GM11168 (cell line): ENCODE data around the gene GOLGA6L2.

Source experiments
- in situ Hi-C: fragments of 300-500 bp; cut with MboI; formaldehyde crosslinking; loops from one replicate; pipeline ENCODE4 v1.12.0; 2022; ENCODE audit warnings: low sequenced_read_pairs; ENCODE audit not compliant: unreplicated experiment

GOLGA6L2 gene

GRCh38 chr15:23395030-23395692 lies 51.9 kb downstream of the GOLGA6L2 start:
- in situ Hi-C loops, result no loop called here
